Measurements from ENCODE around the gene BRPF1.

BRPF1 gene

GRCh38 chr3:9765865-9766264 lies 34.3 kb downstream of the BRPF1 start:
- no peak for TF ChIP-seq CTCF (IDR thresholded peaks at IDR 0.05)

- TF ChIP-seq CTCF (IDR thresholded peaks at IDR 0.05): no peak
These were observed 35.9 kb downstream of the BRPF1 start for GRCh38 chr3:9767418-9767817.

GRCh38 chr3:9768141-9768775 lies 36.7 kb downstream of the BRPF1 start:
- no peak for TF ChIP-seq CTCF (IDR thresholded peaks at IDR 0.05)

GRCh38 chr3:9769012-9769411 lies 37.5 kb downstream of the BRPF1 start:
- TF ChIP-seq CTCF (IDR thresholded peaks at IDR 0.05): no peak

- TF ChIP-seq CTCF (IDR thresholded peaks at IDR 0.05): no peak
These were observed 38.1 kb downstream of the BRPF1 start, which contains the start of gene CAMK1 for GRCh38 chr3:9769426-9770275. TSS of gene CAMK1 (minus strand) at chr3:9769947. CDS start at chr3:9767749, 2,198 bp downstream.

GRCh38 chr3:9770276-9770812 lies 38.8 kb downstream of the BRPF1 start:
- TF ChIP-seq CTCF (IDR thresholded peaks at IDR 0.05): no peak

- TF ChIP-seq CTCF (IDR thresholded peaks at IDR 0.05): no peak
These were observed 45.6 kb downstream of the BRPF1 start for GRCh38 chr3:9776896-9777693.

Data from LNCAP (cell line).